ENCODE data around the gene MBOAT1.
"Not testable (repeated sequence)": the region's sequence is repeated elsewhere in the genome, so short reads cannot be mapped to it uniquely, and the experiment has no call there.

The MBOAT1 gene, protein sequence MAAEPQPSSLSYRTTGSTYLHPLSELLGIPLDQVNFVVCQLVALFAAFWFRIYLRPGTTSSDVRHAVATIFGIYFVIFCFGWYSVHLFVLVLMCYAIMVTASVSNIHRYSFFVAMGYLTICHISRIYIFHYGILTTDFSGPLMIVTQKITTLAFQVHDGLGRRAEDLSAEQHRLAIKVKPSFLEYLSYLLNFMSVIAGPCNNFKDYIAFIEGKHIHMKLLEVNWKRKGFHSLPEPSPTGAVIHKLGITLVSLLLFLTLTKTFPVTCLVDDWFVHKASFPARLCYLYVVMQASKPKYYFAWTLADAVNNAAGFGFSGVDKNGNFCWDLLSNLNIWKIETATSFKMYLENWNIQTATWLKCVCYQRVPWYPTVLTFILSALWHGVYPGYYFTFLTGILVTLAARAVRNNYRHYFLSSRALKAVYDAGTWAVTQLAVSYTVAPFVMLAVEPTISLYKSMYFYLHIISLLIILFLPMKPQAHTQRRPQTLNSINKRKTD

DNA sequence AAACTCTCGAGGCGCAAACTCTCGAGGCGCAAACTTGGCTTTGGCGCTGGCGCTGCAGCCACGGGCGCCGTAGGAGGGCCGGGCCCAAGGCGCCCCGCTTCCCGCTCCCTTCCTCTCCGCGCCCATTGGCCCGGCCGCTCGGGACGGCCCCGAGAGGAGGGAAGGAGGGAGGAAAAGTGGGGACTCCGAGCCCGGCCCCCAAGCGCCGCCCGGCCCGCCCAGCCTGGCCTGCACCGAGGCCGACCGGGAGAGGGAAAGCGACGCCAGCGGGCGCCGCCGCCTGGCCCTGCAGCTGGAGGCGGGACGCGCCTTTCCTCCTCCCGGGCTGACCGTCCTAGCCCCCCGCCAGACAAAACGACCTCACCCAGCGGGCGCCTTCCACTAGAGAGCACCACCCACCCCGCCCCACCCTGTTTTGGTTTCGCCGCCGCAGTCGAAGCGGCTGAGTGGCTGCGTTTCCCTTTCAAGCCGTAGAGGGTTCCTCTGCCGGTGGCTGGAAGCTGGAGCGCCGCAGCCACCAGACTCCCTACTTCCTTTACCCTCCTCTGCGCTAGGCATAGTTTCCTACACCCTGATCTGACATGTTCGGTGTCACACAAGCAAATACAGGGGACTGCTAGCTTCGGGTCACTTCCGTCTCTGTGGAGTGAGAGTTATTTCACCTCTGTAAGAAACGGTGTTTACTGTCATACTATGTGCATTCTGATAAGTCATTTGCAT lies at the start of gene MBOAT1:
MBOAT1 (minus strand) TSS at position 78 of the 720 bp plus-strand sequence. CDS start 235 bp downstream, outside the sequence.
- no peaks in the 10 kb centered on the region for H3K9me3 Mint-ChIP-seq
- H3K4me1 Mint-ChIP-seq, result peaks cover 33% of the 10 kb centered on the region
- peak within 1 kb of the TSS; percentile 86 for H3K27ac Mint-ChIP-seq
- no peaks in the 10 kb centered on the region for H3K27me3 Mint-ChIP-seq
- H3K4me3 Mint-ChIP-seq, result peak within 1 kb of the TSS; percentile 92
- H3K36me3 Mint-ChIP-seq, result no peaks in the 10 kb centered on the region

DNA sequence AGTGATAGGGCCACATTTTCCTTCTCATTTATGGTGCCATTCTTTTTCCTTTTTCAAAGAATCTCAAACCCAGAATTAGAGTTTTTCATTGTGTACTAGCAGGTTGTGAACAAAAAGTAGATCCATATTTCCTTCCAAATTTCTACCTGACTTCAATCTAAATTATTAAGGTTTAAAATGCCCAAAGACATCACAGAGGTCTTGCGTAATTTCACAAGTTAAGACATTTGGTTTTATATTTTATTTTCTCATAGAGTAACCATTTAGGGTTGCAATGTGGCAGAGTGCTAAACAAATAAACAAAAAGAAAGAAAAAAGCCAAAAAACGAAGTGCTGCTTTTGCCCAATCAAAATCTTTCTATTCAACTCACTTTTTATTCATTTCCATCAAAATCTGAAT lies 49.4 kb upstream of the MBOAT1 start:
- Mint-ChIP-seq H3K4me3 (no peak overlapping the region), H3K9me3 (no peaks in the 10 kb centered on the region), H3K36me3 (peaks cover 1% of the 10 kb centered on the region), H3K27ac (no peak overlapping the region), H3K4me1 (no peaks in the 10 kb centered on the region), H3K27me3 (peaks cover 1% of the 10 kb centered on the region)

DNA sequence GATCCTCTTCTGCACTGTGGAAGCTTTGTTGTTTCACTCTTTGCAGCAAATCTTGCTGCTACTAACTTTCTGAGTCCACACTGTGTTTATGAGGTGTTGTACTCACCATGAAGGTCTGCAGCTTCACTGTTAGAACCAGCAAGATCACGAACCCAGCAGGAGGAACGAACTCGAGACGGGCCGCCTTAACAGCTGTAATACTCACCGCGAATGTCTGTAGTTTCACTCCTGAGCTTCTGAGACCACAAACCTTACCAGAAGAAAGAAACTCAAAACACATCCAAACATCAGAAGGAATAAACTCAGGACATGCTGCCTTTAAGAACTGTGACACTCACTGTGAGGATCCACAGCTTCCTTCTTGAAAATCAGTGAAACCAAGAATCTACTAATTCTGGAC lies 48.1 kb upstream of the MBOAT1 start:
- Mint-ChIP-seq H3K27ac (no peak overlapping the region), H3K27me3 (peaks cover 1% of the 10 kb centered on the region)

DNA sequence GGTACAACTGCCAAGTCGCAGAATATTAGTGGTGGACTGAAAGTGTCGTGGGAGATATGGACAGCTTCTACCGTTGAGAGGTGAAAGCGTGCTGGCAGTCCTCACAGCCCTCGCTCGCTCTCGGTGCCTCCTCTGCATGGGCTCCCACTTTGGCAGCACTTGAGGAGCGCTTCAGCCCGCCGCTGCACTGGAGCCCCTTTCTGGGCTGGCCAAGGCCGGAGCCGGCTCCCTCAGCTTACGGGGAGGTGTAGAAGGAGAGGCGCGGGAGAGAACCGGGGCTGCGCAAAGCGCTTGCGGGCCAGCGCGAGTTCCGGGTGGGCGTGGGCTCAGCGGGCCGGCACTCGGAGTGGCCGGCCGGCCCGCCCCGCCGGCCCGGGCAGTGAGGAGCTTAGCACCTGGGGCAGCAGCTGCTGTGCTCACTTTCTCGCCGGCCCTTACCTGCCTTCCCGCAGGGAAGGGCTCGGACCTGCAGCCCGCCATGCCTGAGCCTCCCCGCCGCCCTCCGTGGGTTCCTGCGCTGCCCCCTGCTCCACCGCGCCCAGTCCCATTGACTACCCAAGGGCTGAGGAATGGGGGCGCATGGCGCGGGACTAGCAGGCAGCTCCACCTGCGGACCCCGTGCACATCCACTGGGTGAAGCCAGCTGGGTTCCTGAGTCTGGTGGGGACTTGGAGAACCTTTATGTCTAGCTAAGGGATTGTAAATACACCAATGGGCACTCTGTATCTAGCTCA lies 47.2 kb upstream of the MBOAT1 start:
- H3K9me3 Mint-ChIP-seq, result no peaks in the 10 kb centered on the region
- no peak overlapping the region for H3K4me3 Mint-ChIP-seq
- H3K27ac Mint-ChIP-seq, result no peak overlapping the region
- no peaks in the 10 kb centered on the region for H3K4me1 Mint-ChIP-seq
- peaks cover 1% of the 10 kb centered on the region for H3K36me3 Mint-ChIP-seq
- H3K27me3 Mint-ChIP-seq, result peaks cover 4% of the 10 kb centered on the region

More for the DNA sequence above, 48.1 kb upstream of the MBOAT1 start:
- peaks cover 1% of the 10 kb centered on the region for H3K36me3 Mint-ChIP-seq
- H3K4me3 Mint-ChIP-seq, result no peak overlapping the region
- H3K9me3 Mint-ChIP-seq, result no peaks in the 10 kb centered on the region
- H3K4me1 Mint-ChIP-seq, result no peaks in the 10 kb centered on the region

DNA sequence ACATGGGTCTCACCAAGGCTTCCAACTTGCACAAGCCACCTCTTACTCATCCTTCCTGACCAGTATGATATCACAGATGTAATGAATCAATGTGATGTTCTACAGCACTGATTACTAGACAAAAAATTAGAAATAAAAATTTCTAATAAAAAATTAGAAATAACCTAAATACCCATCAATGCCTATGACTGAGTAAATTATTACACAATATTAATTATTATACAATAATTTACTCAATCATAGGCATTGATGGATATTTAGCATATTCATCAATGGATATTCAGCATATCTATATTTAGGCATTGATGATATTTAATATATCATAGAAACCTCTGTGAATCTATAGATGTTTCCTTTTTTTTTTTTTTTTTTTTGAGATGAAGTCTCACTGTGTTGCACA lies 43.2 kb upstream of the MBOAT1 start:
- Mint-ChIP-seq H3K4me3 (no peak overlapping the region), H3K9me3 (no peaks in the 10 kb centered on the region), H3K27ac (no peak overlapping the region), H3K4me1 (no peaks in the 10 kb centered on the region), H3K36me3 (no peaks in the 10 kb centered on the region), H3K27me3 (peaks cover 2% of the 10 kb centered on the region)

DNA sequence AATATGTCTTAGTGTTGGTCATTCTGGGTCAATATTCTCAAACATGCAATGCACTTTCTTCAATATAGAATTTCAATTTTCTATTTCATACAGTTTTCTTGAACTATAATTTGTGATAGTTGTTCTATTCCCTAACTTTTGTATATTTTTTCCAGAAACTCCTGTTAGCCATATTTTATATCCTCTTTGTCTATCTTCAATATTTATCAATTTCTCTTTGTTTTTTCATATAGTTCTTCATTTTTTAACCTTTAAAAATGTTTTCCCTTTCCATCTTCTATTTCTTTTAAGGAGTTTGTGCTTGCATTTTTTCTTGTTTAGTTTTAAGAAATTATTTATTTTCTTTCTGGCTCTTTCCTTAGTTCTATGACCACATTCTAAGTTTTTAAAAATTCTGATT lies 42.0 kb upstream of the MBOAT1 start:
- no peaks in the 10 kb centered on the region for H3K4me1 Mint-ChIP-seq

DNA sequence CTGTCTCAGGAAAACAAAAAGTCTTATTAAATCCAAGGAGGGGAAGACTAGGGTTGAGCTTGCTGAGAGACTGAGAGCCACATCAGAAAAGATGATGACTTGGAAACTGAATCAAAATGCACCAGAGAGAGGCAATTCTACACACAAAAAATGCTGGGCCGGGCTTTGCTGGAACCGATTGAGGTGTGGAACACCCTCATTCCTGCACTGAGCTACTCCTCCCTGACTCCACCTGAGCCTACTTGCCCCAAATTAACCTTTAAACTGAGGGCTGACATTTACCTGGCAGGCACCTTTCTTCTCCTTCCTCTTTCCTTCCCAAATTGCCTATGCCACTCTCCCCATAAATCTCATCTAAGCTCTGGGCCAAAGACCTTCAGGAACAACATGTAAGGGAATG lies 40.8 kb upstream of the MBOAT1 start:
- H3K27ac Mint-ChIP-seq, result no peak overlapping the region
- no peaks in the 10 kb centered on the region for H3K9me3 Mint-ChIP-seq
- H3K4me3 Mint-ChIP-seq, result no peak overlapping the region
- H3K4me1 Mint-ChIP-seq, result no peaks in the 10 kb centered on the region
- no peaks in the 10 kb centered on the region for H3K36me3 Mint-ChIP-seq
- peaks cover 2% of the 10 kb centered on the region for H3K27me3 Mint-ChIP-seq

More for the DNA sequence above, 42.0 kb upstream of the MBOAT1 start:
- H3K36me3 Mint-ChIP-seq, result no peaks in the 10 kb centered on the region
- H3K27ac Mint-ChIP-seq, result no peak overlapping the region
- H3K27me3 Mint-ChIP-seq, result peaks cover 2% of the 10 kb centered on the region
- H3K4me3 Mint-ChIP-seq, result no peak overlapping the region
- H3K9me3 Mint-ChIP-seq, result no peaks in the 10 kb centered on the region

DNA sequence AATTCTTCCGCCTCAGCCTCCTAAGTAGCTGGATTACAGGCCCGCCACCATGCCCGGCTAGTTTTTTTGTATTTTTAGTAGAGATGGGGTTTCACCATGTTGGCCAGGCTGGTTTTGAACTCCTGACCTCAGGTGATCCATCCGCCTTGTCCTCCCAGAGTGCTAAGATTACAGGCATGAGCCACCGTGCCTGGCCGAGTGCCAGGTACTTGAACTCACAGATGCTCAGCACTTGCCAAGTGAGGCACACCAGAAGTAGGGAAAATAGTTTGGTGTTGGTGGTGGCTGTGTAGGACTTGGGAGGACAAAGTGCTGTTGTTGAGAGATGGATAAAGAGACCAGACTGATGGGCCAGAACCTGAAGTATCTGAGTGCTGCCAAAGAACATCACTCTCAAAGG lies 40.0 kb upstream of the MBOAT1 start:
- Mint-ChIP-seq H3K36me3 (no peaks in the 10 kb centered on the region), H3K27ac (no peak overlapping the region), H3K4me1 (no peaks in the 10 kb centered on the region), H3K27me3 (peaks cover 2% of the 10 kb centered on the region), H3K4me3 (no peak overlapping the region), H3K9me3 (no peaks in the 10 kb centered on the region)

DNA sequence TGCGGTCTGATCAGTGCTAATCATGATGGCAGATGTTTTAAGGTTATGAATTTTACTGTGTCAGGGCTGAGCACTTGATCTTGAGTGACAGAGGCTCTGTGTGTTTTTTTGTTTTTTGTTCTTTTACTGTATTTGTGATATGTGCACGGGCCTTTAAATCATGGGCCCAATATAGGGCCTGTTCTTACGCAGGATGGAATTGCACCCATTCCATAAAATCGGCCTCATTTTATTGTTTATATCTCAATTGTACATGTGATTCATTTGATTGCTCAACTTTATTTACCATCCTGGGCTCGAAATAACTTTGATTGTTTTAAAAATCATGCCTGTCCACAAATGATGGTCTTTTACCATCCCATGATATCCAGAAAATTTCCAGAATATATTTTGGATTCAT lies 39.3 kb upstream of the MBOAT1 start:
- Mint-ChIP-seq H3K27me3 (peaks cover 2% of the 10 kb centered on the region), H3K4me1 (no peaks in the 10 kb centered on the region), H3K27ac (no peak overlapping the region), H3K9me3 (no peaks in the 10 kb centered on the region), H3K4me3 (no peak overlapping the region), H3K36me3 (no peaks in the 10 kb centered on the region)

DNA sequence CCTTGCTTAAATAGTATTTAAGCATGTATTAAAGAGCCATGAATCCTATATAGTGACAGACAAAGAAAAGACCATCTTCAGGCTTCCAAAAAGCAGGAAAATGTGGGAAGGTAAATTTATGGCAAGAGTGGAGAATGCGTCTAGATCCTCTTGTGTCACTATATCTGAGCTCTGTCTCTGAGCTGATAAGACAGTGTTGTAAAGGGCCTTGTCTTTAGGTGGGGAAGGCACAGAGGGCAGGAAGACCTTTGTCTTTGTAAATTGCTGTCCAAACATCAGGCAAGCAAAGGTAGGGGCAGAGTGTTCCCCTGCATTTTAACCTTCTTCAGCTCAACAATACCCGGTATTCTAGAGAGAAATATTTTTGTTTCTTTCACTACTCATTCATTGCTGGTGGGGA lies 33.9 kb upstream of the MBOAT1 start:
- H3K9me3 Mint-ChIP-seq, result no peaks in the 10 kb centered on the region
- H3K36me3 Mint-ChIP-seq, result no peaks in the 10 kb centered on the region
- no peaks in the 10 kb centered on the region for H3K4me1 Mint-ChIP-seq
- H3K27me3 Mint-ChIP-seq, result no peaks in the 10 kb centered on the region
- no peak overlapping the region for H3K27ac Mint-ChIP-seq
- H3K4me3 Mint-ChIP-seq, result no peak overlapping the region

DNA sequence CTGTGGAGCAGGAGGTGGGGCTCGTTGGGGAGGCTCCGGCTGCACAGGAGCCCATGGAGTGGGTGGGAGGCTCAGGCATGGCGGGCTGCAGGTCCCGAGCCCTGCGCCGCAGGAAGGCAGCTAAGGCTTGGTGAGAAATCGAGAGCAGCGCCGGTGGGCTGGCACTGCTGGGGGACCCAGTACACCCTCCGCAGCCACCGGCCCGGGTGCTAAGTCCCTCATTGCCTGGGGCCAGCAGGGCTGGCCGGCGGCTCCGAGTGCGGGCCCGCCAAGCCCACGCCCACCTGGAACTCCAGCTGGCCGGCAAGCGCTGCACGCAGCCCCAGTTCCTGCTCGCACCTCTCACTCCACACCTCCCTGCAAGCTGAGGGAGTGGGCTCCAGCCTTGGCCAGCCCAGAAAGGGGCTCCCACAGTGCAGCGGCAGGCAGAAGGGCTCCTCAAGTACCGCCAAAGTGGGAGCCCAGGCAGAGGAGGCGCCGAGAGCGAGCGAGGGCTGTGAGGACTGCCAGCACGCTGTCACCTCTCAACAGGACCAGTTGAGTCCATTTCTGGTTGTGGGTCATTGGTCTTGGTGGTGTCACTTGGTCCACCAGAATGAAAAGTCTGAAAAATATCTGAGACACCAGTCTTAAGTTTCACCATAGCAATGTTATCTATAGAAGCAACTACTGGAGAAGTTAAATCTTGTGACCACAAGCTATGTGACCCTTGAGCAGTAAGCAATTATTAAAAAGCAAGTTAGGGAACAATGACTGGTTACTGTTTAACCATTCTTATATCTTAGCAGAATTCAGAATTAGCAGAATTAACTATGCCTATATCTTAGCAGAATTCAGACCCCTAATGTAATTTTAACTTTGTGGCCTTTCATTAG lies 32.8 kb upstream of the MBOAT1 start:
- H3K36me3 Mint-ChIP-seq, H3K27ac Mint-ChIP-seq, H3K9me3 Mint-ChIP-seq, H3K4me1 Mint-ChIP-seq, H3K27me3 Mint-ChIP-seq, H3K4me3 Mint-ChIP-seq: not testable (repeated sequence)

DNA sequence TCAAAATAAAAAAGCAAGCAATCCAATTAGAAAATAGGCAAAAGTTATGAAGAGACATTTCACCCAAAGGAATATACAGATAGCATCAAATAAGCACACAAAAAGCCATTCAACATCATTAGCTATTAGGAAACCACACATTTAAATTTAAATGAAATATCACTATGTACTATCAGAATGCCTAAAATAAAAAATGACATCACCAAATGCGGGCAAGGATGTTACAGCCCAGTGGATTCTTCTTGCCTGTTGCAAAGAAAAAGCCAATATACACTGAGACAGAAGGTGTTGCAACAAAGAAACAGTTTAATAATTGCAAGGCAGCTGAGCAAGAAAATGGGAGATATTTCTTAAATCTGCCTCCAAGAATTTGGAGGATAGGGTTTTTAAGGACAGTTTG lies 31.0 kb upstream of the MBOAT1 start:
- no peak overlapping the region for H3K4me3 Mint-ChIP-seq
- no peaks in the 10 kb centered on the region for H3K36me3 Mint-ChIP-seq
- peaks cover 1% of the 10 kb centered on the region for H3K4me1 Mint-ChIP-seq
- H3K9me3 Mint-ChIP-seq, result no peaks in the 10 kb centered on the region
- no peak overlapping the region for H3K27ac Mint-ChIP-seq
- H3K27me3 Mint-ChIP-seq, result no peaks in the 10 kb centered on the region

DNA sequence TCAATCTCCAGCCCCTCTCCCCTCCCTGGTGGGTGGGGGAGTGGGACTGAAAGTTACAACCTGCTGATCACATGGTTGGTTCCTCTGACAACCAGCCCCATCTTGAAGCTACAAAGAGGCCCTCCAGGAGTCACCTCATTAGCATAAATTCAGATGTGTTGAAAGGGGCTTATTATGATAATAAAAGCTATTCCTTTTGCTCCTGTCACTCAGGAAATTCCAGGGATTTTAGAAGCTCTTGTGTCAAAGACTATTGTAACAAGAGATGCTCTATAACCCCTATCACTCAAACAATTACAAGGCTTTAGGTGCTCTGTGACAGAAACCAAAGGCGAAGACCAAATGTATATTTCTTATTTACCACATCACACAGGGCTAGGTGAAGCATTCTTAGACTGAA lies 30.1 kb upstream of the MBOAT1 start:
- H3K27ac Mint-ChIP-seq, result no peak overlapping the region
- no peaks in the 10 kb centered on the region for H3K9me3 Mint-ChIP-seq
- H3K4me3 Mint-ChIP-seq, result no peak overlapping the region
- H3K27me3 Mint-ChIP-seq, result no peaks in the 10 kb centered on the region
- peaks cover 8% of the 10 kb centered on the region for H3K4me1 Mint-ChIP-seq
- no peaks in the 10 kb centered on the region for H3K36me3 Mint-ChIP-seq

DNA sequence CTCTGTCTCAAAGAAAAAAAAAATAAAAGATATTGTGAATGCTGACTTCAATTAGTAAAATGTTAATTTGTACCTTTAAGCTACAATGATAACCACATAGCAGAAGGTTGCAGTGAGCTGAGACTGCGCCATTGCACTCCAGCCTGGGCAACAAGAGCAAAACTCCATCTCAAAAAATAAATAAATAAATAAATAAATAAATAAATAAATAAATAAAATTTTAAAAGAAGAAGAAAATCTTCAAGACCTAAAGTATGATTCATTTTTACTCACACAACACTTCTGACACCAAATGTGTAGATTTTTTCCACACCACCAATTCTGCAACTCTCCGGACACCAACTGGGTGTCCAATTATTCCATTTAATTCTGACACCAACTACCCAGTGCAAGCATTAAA lies 28.8 kb upstream of the MBOAT1 start:
- peaks cover 10% of the 10 kb centered on the region for H3K4me1 Mint-ChIP-seq
- no peak overlapping the region for H3K4me3 Mint-ChIP-seq
- H3K27ac Mint-ChIP-seq, result no peak overlapping the region
- no peaks in the 10 kb centered on the region for H3K9me3 Mint-ChIP-seq
- no peaks in the 10 kb centered on the region for H3K27me3 Mint-ChIP-seq
- no peaks in the 10 kb centered on the region for H3K36me3 Mint-ChIP-seq
